T-helper 1 cell treated with Interleukin-12 subunit alpha and Interleukin-12 subunit beta and Interleukin-4 antibody, amounts not matched to agents 30 μg/mL and 1 μg/mL, for 36 hours (primary cell): ENCODE measurements around the gene UNC45A.

Experiments used
- H3K27ac Mint-ChIP-seq: one replicate; pipeline ENCODE4 v1.8.0; 2021; ENCODE audit warnings: mild to moderate bottlenecking, mixed read lengths
- H3K27me3 Mint-ChIP-seq: one replicate; pipeline ENCODE4 v1.8.0; 2021; ENCODE audit warnings: low read depth, mixed read lengths
- H3K36me3 Mint-ChIP-seq: one replicate; pipeline ENCODE4 v1.8.0; 2021; ENCODE audit warnings: low read depth, mixed read lengths
- H3K4me1 Mint-ChIP-seq: one replicate; pipeline ENCODE4 v1.8.0; 2021; ENCODE audit warnings: low read depth, mixed read lengths
- H3K4me3 Mint-ChIP-seq: one replicate; pipeline ENCODE4 v1.8.0; 2021; ENCODE audit warnings: mild to moderate bottlenecking, moderate library complexity, mixed read lengths
- H3K9me3 Mint-ChIP-seq: one replicate; pipeline ENCODE4 v1.8.0; 2021; ENCODE audit warnings: mixed read lengths

Gene UNC45A

GRCh38 chr15:90954712-90955623 is 19.9 kb downstream of the UNC45A start, which contains the start of gene RCCD1:
Gene RCCD1 (plus strand): TSS chr15:90954884. CDS start chr15:90956735, 1,851 bp downstream.
- Mint-ChIP-seq H3K36me3 (peaks cover 11% of the 10 kb centered on the region), H3K4me3 (peak within 1 kb of the TSS; percentile 84), H3K9me3 (no peaks in the 10 kb centered on the region), H3K4me1 (peaks cover 11% of the 10 kb centered on the region), H3K27ac (peak within 1 kb of the TSS; percentile 88), H3K27me3 (no peaks in the 10 kb centered on the region)

GRCh38 chr15:90955624-90956273 is 20.7 kb downstream of the UNC45A start:
- Mint-ChIP-seq H3K27me3 (no peaks in the 10 kb centered on the region), H3K36me3 (peaks cover 11% of the 10 kb centered on the region), H3K9me3 (no peaks in the 10 kb centered on the region), H3K4me3 (peak overlapping the region; percentile 84), H3K4me1 (peaks cover 11% of the 10 kb centered on the region), H3K27ac (peak overlapping the region; percentile 88)

GRCh38 chr15:90956274-90957030 is 21.4 kb downstream of the UNC45A start:
- Mint-ChIP-seq H3K27ac (peak overlapping the region; percentile 77), H3K4me1 (peaks cover 15% of the 10 kb centered on the region), H3K4me3 (peak overlapping the region; percentile 84), H3K36me3 (peaks cover 17% of the 10 kb centered on the region), H3K27me3 (no peaks in the 10 kb centered on the region), H3K9me3 (no peaks in the 10 kb centered on the region)

GRCh38 chr15:90957031-90957790 is 22.1 kb downstream of the UNC45A start:
- H3K4me3 Mint-ChIP-seq, result peak overlapping the region; percentile 67
- no peaks in the 10 kb centered on the region for H3K9me3 Mint-ChIP-seq
- peaks cover 17% of the 10 kb centered on the region for H3K36me3 Mint-ChIP-seq
- H3K27me3 Mint-ChIP-seq, result no peaks in the 10 kb centered on the region
- peaks cover 20% of the 10 kb centered on the region for H3K4me1 Mint-ChIP-seq
- no peak overlapping the region for H3K27ac Mint-ChIP-seq

GRCh38 chr15:90957791-90958190 is 22.7 kb downstream of the UNC45A start:
- Mint-ChIP-seq H3K36me3 (peaks cover 19% of the 10 kb centered on the region), H3K27ac (no peak overlapping the region), H3K4me3 (peak overlapping the region; percentile 67), H3K9me3 (no peaks in the 10 kb centered on the region), H3K4me1 (peaks cover 20% of the 10 kb centered on the region), H3K27me3 (no peaks in the 10 kb centered on the region)

- no peak overlapping the region for H3K27ac Mint-ChIP-seq
- peaks cover 17% of the 10 kb centered on the region for H3K4me1 Mint-ChIP-seq
- no peak overlapping the region for H3K4me3 Mint-ChIP-seq
- no peaks in the 10 kb centered on the region for H3K27me3 Mint-ChIP-seq
- H3K9me3 Mint-ChIP-seq, result no peaks in the 10 kb centered on the region
- peaks cover 21% of the 10 kb centered on the region for H3K36me3 Mint-ChIP-seq
These were observed 24.0 kb downstream of the UNC45A start for GRCh38 chr15:90959028-90959595.

GRCh38 chr15:90959894-90960293 is 24.8 kb downstream of the UNC45A start:
- Mint-ChIP-seq H3K4me1 (peaks cover 17% of the 10 kb centered on the region), H3K36me3 (peaks cover 21% of the 10 kb centered on the region), H3K9me3 (no peaks in the 10 kb centered on the region), H3K27me3 (no peaks in the 10 kb centered on the region), H3K27ac (no peak overlapping the region), H3K4me3 (no peak overlapping the region)

- Mint-ChIP-seq H3K27ac (no peak overlapping the region), H3K4me1 (peaks cover 17% of the 10 kb centered on the region), H3K9me3 (no peaks in the 10 kb centered on the region), H3K27me3 (no peaks in the 10 kb centered on the region), H3K36me3 (peaks cover 23% of the 10 kb centered on the region), H3K4me3 (no peak overlapping the region)
These were observed 25.4 kb downstream of the UNC45A start for GRCh38 chr15:90960298-90961091.

- H3K4me1 Mint-ChIP-seq, result peaks cover 14% of the 10 kb centered on the region
- peaks cover 31% of the 10 kb centered on the region for H3K36me3 Mint-ChIP-seq
- H3K27me3 Mint-ChIP-seq, result no peaks in the 10 kb centered on the region
- no peak overlapping the region for H3K27ac Mint-ChIP-seq
- no peak overlapping the region for H3K4me3 Mint-ChIP-seq
- H3K9me3 Mint-ChIP-seq, result no peaks in the 10 kb centered on the region
These were observed 26.9 kb downstream of the UNC45A start for GRCh38 chr15:90962021-90962420.

- Mint-ChIP-seq H3K27ac (no peak overlapping the region), H3K4me1 (peaks cover 5% of the 10 kb centered on the region), H3K36me3 (peaks cover 52% of the 10 kb centered on the region)
These were observed 31.2 kb downstream of the UNC45A start for GRCh38 chr15:90966262-90966661.

GRCh38 chr15:90967206-90967605 is 32.1 kb downstream of the UNC45A start:
- Mint-ChIP-seq H3K9me3 (no peaks in the 10 kb centered on the region), H3K36me3 (peaks cover 47% of the 10 kb centered on the region), H3K27ac (no peak overlapping the region), H3K27me3 (no peaks in the 10 kb centered on the region), H3K4me3 (no peak overlapping the region), H3K4me1 (peaks cover under 1% of the 10 kb centered on the region)

More at GRCh38 chr15:90966262-90966661, 31.2 kb downstream of the UNC45A start:
- H3K9me3 Mint-ChIP-seq, result no peaks in the 10 kb centered on the region
- H3K4me3 Mint-ChIP-seq, result no peak overlapping the region
- H3K27me3 Mint-ChIP-seq, result no peaks in the 10 kb centered on the region

- Mint-ChIP-seq H3K4me1 (no peaks in the 10 kb centered on the region), H3K27ac (peak overlapping the region; percentile 62), H3K36me3 (peaks cover 49% of the 10 kb centered on the region)
These were observed 33.3 kb downstream of the UNC45A start for GRCh38 chr15:90968434-90968833.

GRCh38 chr15:90970274-90970673 is 35.2 kb downstream of the UNC45A start:
- H3K4me3 Mint-ChIP-seq, result no peak overlapping the region
- H3K27me3 Mint-ChIP-seq, result no peaks in the 10 kb centered on the region
- H3K4me1 Mint-ChIP-seq, result no peaks in the 10 kb centered on the region
- no peaks in the 10 kb centered on the region for H3K9me3 Mint-ChIP-seq
- peaks cover 58% of the 10 kb centered on the region for H3K36me3 Mint-ChIP-seq
- no peak overlapping the region for H3K27ac Mint-ChIP-seq

More at GRCh38 chr15:90968434-90968833, 33.3 kb downstream of the UNC45A start:
- Mint-ChIP-seq H3K27me3 (no peaks in the 10 kb centered on the region), H3K4me3 (no peak overlapping the region), H3K9me3 (no peaks in the 10 kb centered on the region)
